Measurements from ENCODE around the gene PAQR8. TPM values are rescaled to one million over a fixed set of nuclear protein-coding genes. Genes with fewer than 3 reads are reported as not detected.
A peak's percentile ranks its signal among the peaks of the same experiment; 100 is the strongest.

PAQR8 gene
- total and polyA plus RNA-seq, 2 of the 13 experiments (the other 11 are each of a cell fraction or from before 2014, with no cell fraction given) = 37.7 to 50.7 TPM

- TF ChIP-seq DMAP1 (CRISPR knock-in tag; IDR thresholded peaks at IDR 0.05) = 0 out of 2 replicates have a peak, but pooled peaks have one; percentile 0
- no peak for TF ChIP-seq TSC22D2 (CRISPR knock-in tag; IDR thresholded peaks at IDR 0.05; ENCODE audit: borderline replicate concordance)
- TF ChIP-seq PRDM15 (CRISPR knock-in tag; IDR thresholded peaks at IDR 0.05) = peak; percentile 91
- TF ChIP-seq ZNF136 (CRISPR knock-in tag; IDR thresholded peaks at IDR 0.05; ENCODE audit: low read depth) = no peak
- TF ChIP-seq ZNF619 (CRISPR knock-in tag; IDR thresholded peaks at IDR 0.05) = no peak
- TF ChIP-seq MXD3 (CRISPR knock-in tag; IDR thresholded peaks at IDR 0.05) = no peak
- no peak for TF ChIP-seq HNRNPK (IDR thresholded peaks at IDR 0.05; ENCODE audit: low read depth, low read length, poor library complexity, severe bottlenecking)
- no peak for TF ChIP-seq ZNF484 (CRISPR knock-in tag; IDR thresholded peaks at IDR 0.05; ENCODE audit: borderline replicate concordance, low read depth)
- TF ChIP-seq ZNF335 (CRISPR knock-in tag; IDR thresholded peaks at IDR 0.05) = no peak
- TF ChIP-seq SIX4 (CRISPR knock-in tag; IDR thresholded peaks at IDR 0.05) = 0 out of 2 replicates have a peak, but pooled peaks have one; percentile 20
- TF ChIP-seq ZNF530 (CRISPR knock-in tag; IDR thresholded peaks at IDR 0.05; ENCODE audit: low read depth) = no peak
- no peak for TF ChIP-seq KDM3A (CRISPR knock-in tag; IDR thresholded peaks at IDR 0.05; ENCODE audit: low read depth)
- no peak for TF ChIP-seq JDP2 (CRISPR knock-in tag; IDR thresholded peaks at IDR 0.05; ENCODE audit: borderline replicate concordance)
- no peak for TF ChIP-seq HDAC6 (IDR thresholded peaks at IDR 0.05; ENCODE audit: low read depth, low read length)
- TF ChIP-seq CENPX (CRISPR knock-in tag; IDR thresholded peaks at IDR 0.05) = no peak
- TF ChIP-seq NFRKB (IDR thresholded peaks at IDR 0.05) = peak; percentile 63
- no peak for TF ChIP-seq ZNF850 (CRISPR knock-in tag; conservative IDR thresholded peaks at IDR 0.05)
- TF ChIP-seq ARNTL (CRISPR knock-in tag; IDR thresholded peaks at IDR 0.05) = no peak
- no peak for TF ChIP-seq NFYC (CRISPR knock-in tag; IDR thresholded peaks at IDR 0.05)
- no peak for TF ChIP-seq TP53 (CRISPR knock-in tag; conservative IDR thresholded peaks at IDR 0.05)
- no peak for TF ChIP-seq SCMH1 (CRISPR knock-in tag; IDR thresholded peaks at IDR 0.05; ENCODE audit: borderline replicate concordance)
- no peak for TF ChIP-seq ZNF234 (CRISPR knock-in tag; conservative IDR thresholded peaks at IDR 0.05)
- TF ChIP-seq POLR2AphosphoS2 (IDR thresholded peaks at IDR 0.05; ENCODE audit: low read depth, low read length) = no peak
- TF ChIP-seq ZNF24 (IDR thresholded peaks at IDR 0.05) = no peak
- TF ChIP-seq DDIT3 (CRISPR knock-in tag; IDR thresholded peaks at IDR 0.05) = no peak
- no peak for TF ChIP-seq NFATC3 (CRISPR knock-in tag; IDR thresholded peaks at IDR 0.05)
- no peak for TF ChIP-seq MAZ (IDR thresholded peaks at IDR 0.05; ENCODE audit: borderline replicate concordance, low read depth, low read length)
- TF ChIP-seq MAZ (CRISPR knock-in tag; IDR thresholded peaks at IDR 0.05; ENCODE audit: low read depth) = no peak
- no peak for TF ChIP-seq MIXL1 (CRISPR knock-in tag; IDR thresholded peaks at IDR 0.05)
- TF ChIP-seq ZNF251 (CRISPR knock-in tag; IDR thresholded peaks at IDR 0.05) = no peak
These were observed 58.9 kb downstream of the PAQR8 start (continued) for GRCh38 chr6:52420668-52421358.
